Stimulated activated CD4-positive, alpha-beta T cell treated with anti-CD3 and anti-CD28 coated beads, Interleukin-1b, Interleukin-23, amount 100 ng/mL, for 1 hour (primary cell): ENCODE results near the gene MUSTN1.

ENCODE experiments used
- DNase-seq, 2 donors: peaks; one replicate each; pipeline ENCODE4 v3.0.0-alpha.2; 2020; ENCODE audit warnings: low read depth in 2 of 2

Gene MUSTN1

GRCh38 chr3:52835766-52836470 lies 1.1 kb upstream of the MUSTN1 start:
- no peak for DNase-seq

DNA sequence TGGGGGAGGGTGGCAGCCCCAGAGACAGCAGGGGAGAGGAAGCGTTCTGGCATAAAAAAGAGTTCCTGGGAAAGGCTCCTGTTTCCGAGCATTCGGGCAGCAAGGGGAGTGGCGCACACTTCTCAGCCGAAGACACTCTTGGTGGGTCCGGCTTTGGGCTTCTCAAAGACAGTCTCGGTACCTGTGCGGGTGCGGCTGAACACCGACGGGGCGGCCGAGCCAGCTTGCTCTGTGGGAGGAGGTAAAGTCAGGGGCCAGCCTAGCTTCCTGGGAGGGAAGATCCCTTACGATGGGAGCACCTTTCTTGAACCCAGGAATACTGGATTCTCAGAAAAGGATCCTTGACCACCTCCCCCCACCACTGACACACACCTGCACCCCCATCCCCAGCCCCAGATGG lies 1.6 kb downstream of the MUSTN1 start:
- no peak for DNase-seq

DNA sequence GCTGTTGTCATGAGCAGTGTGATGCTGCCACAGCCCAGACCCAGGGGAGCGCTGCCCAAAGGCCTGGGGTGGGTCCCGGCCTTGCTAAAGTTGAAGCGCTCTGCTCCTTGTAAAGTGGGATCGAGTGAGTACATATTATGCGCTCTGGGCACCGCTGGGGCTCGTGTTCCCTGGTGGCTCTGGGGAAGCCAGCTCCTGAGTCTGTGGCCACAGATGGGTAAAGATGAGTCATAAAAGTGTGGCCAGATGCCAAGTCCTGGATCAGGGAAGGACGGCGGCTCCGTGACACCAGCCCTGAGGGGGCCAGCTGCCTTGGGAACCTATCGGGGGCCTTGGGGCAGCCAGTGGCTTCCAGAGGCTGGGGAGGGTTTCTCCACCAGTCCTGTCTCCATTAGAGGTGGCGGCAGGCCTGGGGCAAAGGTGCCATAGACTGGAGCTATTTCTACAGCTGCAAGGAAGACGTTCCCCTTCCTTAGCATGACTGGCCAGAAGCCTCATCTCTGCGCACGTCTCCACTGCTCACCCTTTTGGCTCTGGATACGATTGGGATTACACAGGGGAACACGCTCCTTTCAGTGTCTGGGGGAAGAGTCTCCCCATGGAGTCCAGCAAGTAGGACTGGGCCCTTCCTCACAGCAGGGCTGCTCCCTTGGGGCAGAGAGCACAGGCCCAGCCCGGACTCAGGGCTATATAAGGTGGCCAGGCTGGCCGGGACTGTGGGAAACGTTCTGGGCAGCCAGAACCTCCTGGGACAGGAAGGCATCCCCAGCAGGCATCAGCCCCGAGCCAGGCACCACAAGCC lies 3.1 kb downstream of the MUSTN1 start:
- DNase-seq = no peak

DNA sequence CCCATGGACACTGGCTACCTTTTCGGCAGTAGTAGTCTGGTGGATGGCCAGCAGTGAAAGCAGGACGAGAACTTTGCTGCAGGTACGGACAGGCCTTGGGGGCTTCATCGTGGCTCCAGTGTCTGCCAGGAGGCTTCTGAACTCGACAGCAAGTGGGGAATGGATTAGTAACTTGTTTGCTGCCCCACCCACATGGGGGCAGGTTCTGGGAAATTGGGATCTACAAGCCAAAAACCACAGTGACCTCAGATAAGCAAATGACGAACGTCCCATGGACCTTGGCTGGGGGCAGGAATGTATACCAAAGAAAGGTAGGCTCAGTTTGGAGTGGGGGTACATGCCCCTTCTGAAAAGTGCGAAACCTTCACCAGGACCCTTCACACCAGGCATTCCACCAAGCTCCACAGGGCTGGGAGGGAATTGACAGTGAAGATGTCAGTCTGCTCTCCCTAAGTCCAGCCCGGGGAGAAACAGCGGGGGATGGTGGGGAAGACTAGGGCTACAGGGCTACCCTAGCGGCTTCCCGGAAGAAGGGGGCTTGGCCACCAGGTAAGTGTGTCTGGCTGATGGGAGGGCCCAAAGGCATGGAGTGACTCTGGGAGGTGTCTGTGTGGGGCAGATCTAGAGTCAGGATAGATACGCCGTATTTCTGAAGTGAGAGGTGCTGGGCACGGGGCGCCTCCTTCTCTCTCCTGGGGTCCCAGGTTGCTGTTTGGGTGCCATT lies 4.1 kb downstream of the MUSTN1 start, which contains the start of gene ITIH4:
Gene ITIH4 (minus strand): TSS at position 138 of the 724 bp plus-strand sequence. CDS start 30 bp downstream, at position 108.
- no peak for DNase-seq

GRCh38 chr3:52829906-52830463 lies 4.8 kb downstream of the MUSTN1 start:
- DNase-seq = no peak

GRCh38 chr3:52829482-52829881 lies 5.3 kb downstream of the MUSTN1 start:
- DNase-seq = no peak

- no peak for DNase-seq
These were observed 6.9 kb downstream of the MUSTN1 start for GRCh38 chr3:52827866-52828376.

- DNase-seq = no peak
These were observed 7.4 kb downstream of the MUSTN1 start for GRCh38 chr3:52827441-52827840.

- no peak for DNase-seq
These were observed 10.8 kb downstream of the MUSTN1 start for GRCh38 chr3:52824037-52824436.

- no peak for DNase-seq
These were observed 12.5 kb downstream of the MUSTN1 start for GRCh38 chr3:52822363-52822762.

DNA sequence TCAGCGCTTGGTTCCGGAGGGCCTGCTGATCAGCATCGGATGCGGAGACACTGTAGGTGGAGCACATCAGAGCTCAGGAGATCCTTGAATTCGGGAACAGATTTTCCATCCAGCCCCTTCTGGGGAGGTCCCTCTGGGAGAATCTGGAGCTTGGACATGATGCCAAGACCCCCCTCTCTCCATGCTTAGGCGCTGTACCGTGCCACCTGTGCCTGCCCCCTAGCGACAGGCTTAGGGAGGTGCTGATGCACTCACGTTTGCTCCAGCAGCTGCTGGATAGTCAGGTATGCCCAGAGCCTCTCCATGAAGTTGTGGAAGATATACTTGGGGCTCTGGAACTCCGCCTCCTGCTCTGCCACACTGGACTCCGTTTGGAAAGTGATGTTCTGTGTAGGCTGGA lies 14.1 kb downstream of the MUSTN1 start:
- DNase-seq = no peak

GRCh38 chr3:52819936-52820335 lies 14.9 kb downstream of the MUSTN1 start:
- no peak for DNase-seq

DNA sequence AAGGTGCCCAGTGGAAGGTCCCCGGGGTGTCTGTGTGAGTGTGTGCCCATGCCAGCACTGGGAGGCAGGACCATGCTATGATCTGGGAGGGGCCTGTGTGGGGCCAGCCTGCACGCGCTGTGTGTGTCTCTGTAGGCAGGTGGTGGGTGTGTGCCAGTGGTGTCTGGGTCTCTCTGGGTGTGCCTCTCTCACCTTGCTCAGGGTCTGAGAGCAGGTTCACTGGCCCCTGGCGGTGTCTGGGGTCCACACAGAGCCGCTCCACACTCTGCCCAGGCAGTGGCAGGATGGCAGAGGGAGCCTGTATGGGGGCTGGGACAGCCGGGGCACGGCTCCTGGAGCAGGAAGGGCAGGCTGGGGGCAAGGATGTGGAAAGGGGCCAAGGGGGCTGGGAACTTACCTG lies 17.0 kb downstream of the MUSTN1 start:
- DNase-seq = no peak

DNA sequence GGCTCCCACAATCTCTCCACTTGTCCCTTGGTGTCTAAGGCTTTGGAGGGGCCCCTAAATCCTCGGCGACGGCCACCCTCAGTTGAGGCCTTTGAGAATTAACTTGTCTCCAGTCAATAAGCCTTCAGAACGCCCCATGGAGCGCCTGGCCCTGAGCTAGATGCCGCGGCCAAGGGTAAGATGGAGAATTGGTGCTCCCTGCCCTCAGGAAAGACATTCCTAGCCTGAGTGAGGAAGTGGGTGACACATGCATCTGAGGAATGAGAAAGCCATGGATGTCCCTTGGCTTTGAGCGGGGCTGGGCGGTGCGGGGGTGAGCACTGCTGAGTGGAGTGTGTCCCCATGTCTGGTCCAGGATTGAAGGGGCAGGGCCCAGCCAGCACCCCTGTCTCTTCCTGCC lies 17.6 kb downstream of the MUSTN1 start:
- no peak for DNase-seq

DNA sequence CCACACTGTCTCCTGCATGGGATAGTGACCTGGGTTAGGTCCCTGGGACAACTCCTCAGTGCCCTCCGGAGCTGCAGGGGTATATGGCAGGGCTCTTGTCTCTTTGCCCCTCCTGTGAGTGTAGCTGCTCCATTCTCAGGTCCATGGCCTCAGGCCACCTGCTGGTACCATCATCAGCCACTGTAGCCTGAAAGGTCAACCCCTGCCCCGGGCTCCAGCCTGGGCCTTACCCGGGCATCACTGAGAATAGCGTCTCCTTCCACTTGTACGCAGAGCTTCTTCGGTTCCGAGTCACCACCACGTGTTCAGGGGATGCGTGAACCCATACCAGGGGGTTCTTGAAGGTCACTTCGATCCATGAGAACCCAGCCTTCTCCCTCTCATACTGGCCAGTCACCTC lies 18.2 kb downstream of the MUSTN1 start:
- no peak for DNase-seq

DNA sequence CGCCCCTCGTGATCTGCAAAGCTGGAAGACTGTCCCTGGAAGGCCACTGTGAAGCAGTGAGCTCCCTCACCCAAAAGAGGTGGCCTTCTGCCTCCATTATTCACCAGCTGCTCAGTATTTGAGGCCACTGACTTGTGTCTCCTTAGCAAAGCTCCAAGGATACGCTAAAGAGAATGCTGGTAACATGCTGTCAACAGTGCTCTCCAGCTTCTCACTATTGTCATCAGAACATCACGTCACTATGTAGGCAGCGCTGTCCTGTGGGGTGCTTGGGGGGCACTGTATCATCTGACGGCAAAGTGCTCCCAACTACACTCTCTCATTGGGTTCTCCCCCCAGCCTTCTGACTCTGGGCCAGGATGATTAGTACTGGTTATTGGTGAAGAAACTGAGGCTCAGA lies 18.6 kb downstream of the MUSTN1 start:
- DNase-seq = no peak

- no peak for DNase-seq
These were observed 21.0 kb downstream of the MUSTN1 start for GRCh38 chr3:52813810-52814209.

DNA sequence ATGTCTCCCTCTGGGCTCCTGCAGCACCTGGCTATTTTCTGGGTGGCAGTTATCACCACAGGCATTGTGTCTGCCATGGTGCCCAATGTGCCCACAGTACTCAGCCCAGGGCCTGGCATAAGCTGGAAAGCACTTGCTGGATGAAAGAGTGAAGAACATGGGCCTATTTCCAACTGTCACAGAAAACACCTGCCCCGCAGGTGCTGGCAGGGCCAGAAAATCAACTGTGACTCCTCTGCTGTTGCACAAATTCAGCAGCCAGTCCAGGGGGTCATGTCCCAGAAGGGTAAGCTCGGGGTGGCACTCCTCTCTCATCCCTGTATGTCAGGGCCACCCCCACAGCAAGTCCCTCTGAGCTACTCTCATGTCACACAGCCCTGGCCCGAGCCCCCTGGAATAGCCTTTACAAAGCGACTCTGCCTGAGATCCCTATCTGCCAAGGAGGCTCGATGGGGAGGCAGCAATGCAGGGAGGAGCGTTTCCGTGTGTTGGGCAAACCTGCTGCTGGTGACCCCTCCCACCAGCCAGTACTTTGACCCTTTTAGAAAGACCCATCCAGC lies 23.3 kb downstream of the MUSTN1 start:
- DNase-seq = no peak

GRCh38 chr3:52810923-52811322 lies 23.9 kb downstream of the MUSTN1 start:
- no peak for DNase-seq

GRCh38 chr3:52809662-52810377 lies 25.0 kb downstream of the MUSTN1 start:
- DNase-seq = no peak

GRCh38 chr3:52809149-52809548 lies 25.7 kb downstream of the MUSTN1 start:
- no peak for DNase-seq
